Neutrophil (primary cell): ENCODE measurements around the gene AKAP4.

Experiments used
- H3K27ac ChIP-seq: fragments of 200-600 bp; sonication (generic); 2 replicates; pipeline ENCODE4 v1.5.1; 2016; ENCODE audit warnings: mild to moderate bottlenecking, moderate library complexity
- H3K27me3 ChIP-seq: fragments of 200-600 bp; sonication (generic); 2 replicates; pipeline ENCODE4 v1.6.0; 2016; ENCODE audit warnings: mild to moderate bottlenecking
- H3K36me3 ChIP-seq: fragments of 200-600 bp; sonication (generic); 2 replicates; pipeline ENCODE4 v1.5.1; 2017
- H3K4me1 ChIP-seq, 2 experiments: fragments of 200-600 bp in 1 of 2; sonication (generic) in 1 of 2; 1 replicate in 1 of 2; 2 replicates in 1 of 2; pipeline versions ENCODE4 v1.5.1 to v1.6.1; 2013 to 2016; ENCODE audit warnings: low read depth in 1 of 2, low read length in 1 of 2, mild to moderate bottlenecking in 1 of 2, moderate library complexity in 1 of 2; ENCODE audit not compliant: control insufficient read depth in 1 of 2, insufficient read depth in 1 of 2
- H3K4me3 ChIP-seq, 2 experiments: fragments of 200-600 bp in 1 of 2; sonication (generic) in 1 of 2; 1 replicate in 1 of 2; 2 replicates in 1 of 2; pipeline ENCODE4 v1.5.1; 2013 to 2016; ENCODE audit warnings: low read depth in 1 of 2, low read length in 1 of 2, mild to moderate bottlenecking in 1 of 2, moderate library complexity in 1 of 2
- H3K9me3 ChIP-seq: fragments of 200-600 bp; sonication (generic); 2 replicates; pipeline ENCODE4 v1.5.1; 2016
- CTCF ChIP-seq: fragments of 200-600 bp; sonication (generic); IDR thresholded peaks from 2 replicates; pipeline ENCODE4 v1.5.1; 2016; ENCODE audit warnings: antibody characterized with exemption

The AKAP4 gene

GRCh38 chrX:50157545-50158135 lies 43.2 kb downstream of the AKAP4 start:
- Histone ChIP-seq H3K4me3 (no peak overlapping the region), H3K9me3 (no peaks in the 10 kb centered on the region), H3K4me1 (no peaks in the 10 kb centered on the region), H3K36me3 (no peaks in the 10 kb centered on the region), H3K27ac (no peak overlapping the region), H3K27me3 (no peaks in the 10 kb centered on the region)
- no peak for TF ChIP-seq CTCF

GRCh38 chrX:50154429-50154828 lies 46.4 kb downstream of the AKAP4 start:
- no peaks in the 10 kb centered on the region for H3K36me3 ChIP-seq
- H3K9me3 ChIP-seq = no peaks in the 10 kb centered on the region
- H3K27ac ChIP-seq = no peak overlapping the region
- no peaks in the 10 kb centered on the region for H3K4me1 ChIP-seq
- no peak overlapping the region for H3K4me3 ChIP-seq
- no peaks in the 10 kb centered on the region for H3K27me3 ChIP-seq
- no peak for TF ChIP-seq CTCF

GRCh38 chrX:50152456-50152855 lies 48.4 kb downstream of the AKAP4 start:
- no peak overlapping the region for H3K4me3 ChIP-seq

GRCh38 chrX:50147972-50148371 lies 52.8 kb downstream of the AKAP4 start:
- Histone ChIP-seq H3K27me3 (no peaks in the 10 kb centered on the region), H3K9me3 (no peaks in the 10 kb centered on the region), H3K4me3 (no peak overlapping the region), H3K4me1 (no peaks in the 10 kb centered on the region), H3K36me3 (no peaks in the 10 kb centered on the region), H3K27ac (no peak overlapping the region)
- TF ChIP-seq CTCF = no peak

More at GRCh38 chrX:50152456-50152855, 48.4 kb downstream of the AKAP4 start:
- H3K27ac ChIP-seq = no peak overlapping the region
- H3K36me3 ChIP-seq = no peaks in the 10 kb centered on the region
- TF ChIP-seq CTCF = no peak
- H3K27me3 ChIP-seq = no peaks in the 10 kb centered on the region
- H3K4me1 ChIP-seq = no peaks in the 10 kb centered on the region
- no peaks in the 10 kb centered on the region for H3K9me3 ChIP-seq
